ENCODE measurements around the gene CR1L.

DNA sequence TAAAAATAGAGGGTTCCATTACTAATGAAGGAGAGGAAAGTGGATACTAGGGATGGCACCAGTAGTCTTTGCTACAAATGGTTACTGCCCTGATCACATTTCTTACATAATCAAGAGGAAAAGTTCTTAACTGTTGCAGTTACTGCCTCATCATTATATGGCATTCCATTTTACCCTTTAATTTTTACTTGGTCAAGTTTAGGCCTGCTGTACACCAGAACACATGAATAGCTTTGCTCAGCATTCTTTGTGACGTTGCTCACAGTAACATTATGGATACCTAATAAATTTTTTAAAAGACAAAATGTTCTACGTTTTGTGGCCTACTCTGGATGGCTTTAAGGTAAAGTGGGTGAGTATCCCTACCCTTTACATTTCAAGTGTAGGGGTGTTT, 38.6 kb upstream of the CR1L start:
- TF ChIP-seq, protein P1, sequence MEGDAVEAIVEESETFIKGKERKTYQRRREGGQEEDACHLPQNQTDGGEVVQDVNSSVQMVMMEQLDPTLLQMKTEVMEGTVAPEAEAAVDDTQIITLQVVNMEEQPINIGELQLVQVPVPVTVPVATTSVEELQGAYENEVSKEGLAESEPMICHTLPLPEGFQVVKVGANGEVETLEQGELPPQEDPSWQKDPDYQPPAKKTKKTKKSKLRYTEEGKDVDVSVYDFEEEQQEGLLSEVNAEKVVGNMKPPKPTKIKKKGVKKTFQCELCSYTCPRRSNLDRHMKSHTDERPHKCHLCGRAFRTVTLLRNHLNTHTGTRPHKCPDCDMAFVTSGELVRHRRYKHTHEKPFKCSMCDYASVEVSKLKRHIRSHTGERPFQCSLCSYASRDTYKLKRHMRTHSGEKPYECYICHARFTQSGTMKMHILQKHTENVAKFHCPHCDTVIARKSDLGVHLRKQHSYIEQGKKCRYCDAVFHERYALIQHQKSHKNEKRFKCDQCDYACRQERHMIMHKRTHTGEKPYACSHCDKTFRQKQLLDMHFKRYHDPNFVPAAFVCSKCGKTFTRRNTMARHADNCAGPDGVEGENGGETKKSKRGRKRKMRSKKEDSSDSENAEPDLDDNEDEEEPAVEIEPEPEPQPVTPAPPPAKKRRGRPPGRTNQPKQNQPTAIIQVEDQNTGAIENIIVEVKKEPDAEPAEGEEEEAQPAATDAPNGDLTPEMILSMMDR (conservative IDR thresholded peaks at IDR 0.05; ENCODE audit: low read depth, low read length) = no peak
- no peak for TF ChIP-seq EZH2 (IDR thresholded peaks at IDR 0.05; ENCODE audit: borderline replicate concordance, low read depth, low read length, poor library complexity, severe bottlenecking)

All from A673 (cell line).